ENCODE measurements around the gene EPB41L1. TPM values are rescaled to one million over a fixed set of nuclear protein-coding genes. Genes with fewer than 3 reads are reported as not detected.

The EPB41L1 gene
- polyA plus RNA-seq, 1 donor from 2014 or later = 38.2 TPM

DNA sequence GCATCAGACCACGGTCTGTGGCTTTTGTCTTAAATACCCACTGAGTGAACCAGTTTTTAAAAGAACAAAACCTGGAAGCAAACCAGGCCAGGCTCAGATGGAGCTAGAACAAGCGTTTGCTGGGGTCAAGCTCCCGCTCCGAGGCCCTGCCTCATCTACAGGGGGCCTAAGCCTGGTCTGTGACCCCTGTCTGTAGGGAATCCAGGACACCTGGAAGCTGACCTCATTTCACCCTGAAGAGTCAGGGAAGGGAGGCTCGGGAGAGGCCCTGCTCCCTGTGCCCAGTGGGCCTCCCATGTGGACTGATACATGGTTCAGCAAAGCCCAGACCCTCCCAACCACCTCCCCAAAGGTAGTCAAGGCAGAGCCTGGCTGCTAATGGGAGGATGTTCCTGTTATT lies 124.8 kb downstream of the EPB41L1 start:
- Histone ChIP-seq H4K20me1 (ENCODE audit: insufficient read depth) (no peaks in the 10 kb centered on the region), H3K4me2 (ENCODE audit: low read length) (no peak overlapping the region), H3K27ac (ENCODE audit: low read length) (no peak overlapping the region), H3K27me3 (ENCODE audit: insufficient read depth, low read depth, low read length) (no peaks in the 10 kb centered on the region), H3F3A (ENCODE audit: insufficient read depth, low read length, poor library complexity, severe bottlenecking) (no peaks in the 10 kb centered on the region), H3K9me2 (ENCODE audit: insufficient read depth, low read length) (no peaks in the 10 kb centered on the region), H3K9me3 (ENCODE audit: low read length) (no peaks in the 10 kb centered on the region), H2AFZ (ENCODE audit: low read depth, low read length) (no peak overlapping the region), H3K4me3 (ENCODE audit: low read length) (no peak overlapping the region), H3K36me3 (ENCODE audit: insufficient read depth, low read length) (no peaks in the 10 kb centered on the region), H3K79me2 (replicated peaks; ENCODE audit: insufficient read depth, low read length) (no peaks in the 10 kb centered on the region), H3K9ac (ENCODE audit: low read length) (no peak overlapping the region)
- TF ChIP-seq, protein P1, sequence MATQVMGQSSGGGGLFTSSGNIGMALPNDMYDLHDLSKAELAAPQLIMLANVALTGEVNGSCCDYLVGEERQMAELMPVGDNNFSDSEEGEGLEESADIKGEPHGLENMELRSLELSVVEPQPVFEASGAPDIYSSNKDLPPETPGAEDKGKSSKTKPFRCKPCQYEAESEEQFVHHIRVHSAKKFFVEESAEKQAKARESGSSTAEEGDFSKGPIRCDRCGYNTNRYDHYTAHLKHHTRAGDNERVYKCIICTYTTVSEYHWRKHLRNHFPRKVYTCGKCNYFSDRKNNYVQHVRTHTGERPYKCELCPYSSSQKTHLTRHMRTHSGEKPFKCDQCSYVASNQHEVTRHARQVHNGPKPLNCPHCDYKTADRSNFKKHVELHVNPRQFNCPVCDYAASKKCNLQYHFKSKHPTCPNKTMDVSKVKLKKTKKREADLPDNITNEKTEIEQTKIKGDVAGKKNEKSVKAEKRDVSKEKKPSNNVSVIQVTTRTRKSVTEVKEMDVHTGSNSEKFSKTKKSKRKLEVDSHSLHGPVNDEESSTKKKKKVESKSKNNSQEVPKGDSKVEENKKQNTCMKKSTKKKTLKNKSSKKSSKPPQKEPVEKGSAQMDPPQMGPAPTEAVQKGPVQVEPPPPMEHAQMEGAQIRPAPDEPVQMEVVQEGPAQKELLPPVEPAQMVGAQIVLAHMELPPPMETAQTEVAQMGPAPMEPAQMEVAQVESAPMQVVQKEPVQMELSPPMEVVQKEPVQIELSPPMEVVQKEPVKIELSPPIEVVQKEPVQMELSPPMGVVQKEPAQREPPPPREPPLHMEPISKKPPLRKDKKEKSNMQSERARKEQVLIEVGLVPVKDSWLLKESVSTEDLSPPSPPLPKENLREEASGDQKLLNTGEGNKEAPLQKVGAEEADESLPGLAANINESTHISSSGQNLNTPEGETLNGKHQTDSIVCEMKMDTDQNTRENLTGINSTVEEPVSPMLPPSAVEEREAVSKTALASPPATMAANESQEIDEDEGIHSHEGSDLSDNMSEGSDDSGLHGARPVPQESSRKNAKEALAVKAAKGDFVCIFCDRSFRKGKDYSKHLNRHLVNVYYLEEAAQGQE (IDR thresholded peaks at IDR 0.05; ENCODE audit: borderline replicate concordance) = no peak
- TF ChIP-seq EP300 (conservative IDR thresholded peaks at IDR 0.05; ENCODE audit: poor library complexity, severe bottlenecking) (no peak), TAF1 (IDR thresholded peaks at IDR 0.05; ENCODE audit: low read depth) (no peak)
- TF ChIP-seq, protein P2, sequence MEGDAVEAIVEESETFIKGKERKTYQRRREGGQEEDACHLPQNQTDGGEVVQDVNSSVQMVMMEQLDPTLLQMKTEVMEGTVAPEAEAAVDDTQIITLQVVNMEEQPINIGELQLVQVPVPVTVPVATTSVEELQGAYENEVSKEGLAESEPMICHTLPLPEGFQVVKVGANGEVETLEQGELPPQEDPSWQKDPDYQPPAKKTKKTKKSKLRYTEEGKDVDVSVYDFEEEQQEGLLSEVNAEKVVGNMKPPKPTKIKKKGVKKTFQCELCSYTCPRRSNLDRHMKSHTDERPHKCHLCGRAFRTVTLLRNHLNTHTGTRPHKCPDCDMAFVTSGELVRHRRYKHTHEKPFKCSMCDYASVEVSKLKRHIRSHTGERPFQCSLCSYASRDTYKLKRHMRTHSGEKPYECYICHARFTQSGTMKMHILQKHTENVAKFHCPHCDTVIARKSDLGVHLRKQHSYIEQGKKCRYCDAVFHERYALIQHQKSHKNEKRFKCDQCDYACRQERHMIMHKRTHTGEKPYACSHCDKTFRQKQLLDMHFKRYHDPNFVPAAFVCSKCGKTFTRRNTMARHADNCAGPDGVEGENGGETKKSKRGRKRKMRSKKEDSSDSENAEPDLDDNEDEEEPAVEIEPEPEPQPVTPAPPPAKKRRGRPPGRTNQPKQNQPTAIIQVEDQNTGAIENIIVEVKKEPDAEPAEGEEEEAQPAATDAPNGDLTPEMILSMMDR (IDR thresholded peaks at IDR 0.05; ENCODE audit: poor library complexity, severe bottlenecking) = no peak

DNA sequence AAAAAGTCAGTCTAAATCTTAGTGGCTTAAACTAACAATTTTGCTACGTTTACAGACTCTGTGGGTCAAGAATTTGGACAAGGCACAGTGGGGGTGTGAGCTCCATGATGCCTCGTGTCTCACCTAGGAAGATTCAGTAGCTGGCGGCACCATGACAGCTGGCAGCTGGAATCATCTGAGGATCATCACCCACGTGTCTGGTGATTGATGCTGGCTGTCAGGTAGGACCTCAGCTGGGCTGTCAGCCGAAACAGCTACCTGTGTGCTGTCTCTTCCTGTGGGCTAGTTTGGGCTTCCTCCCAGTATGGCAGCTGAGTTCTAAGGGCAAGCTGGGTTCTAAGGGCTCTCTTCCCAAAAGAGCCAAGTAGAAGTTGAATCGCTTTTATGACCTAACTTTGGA lies 125.2 kb downstream of the EPB41L1 start:
- Histone ChIP-seq H3K9me2 (ENCODE audit: insufficient read depth, low read length) (no peaks in the 10 kb centered on the region), H3K27me3 (ENCODE audit: insufficient read depth, low read depth, low read length) (no peaks in the 10 kb centered on the region), H3K9me3 (ENCODE audit: low read length) (no peaks in the 10 kb centered on the region), H3K79me2 (replicated peaks; ENCODE audit: insufficient read depth, low read length) (no peaks in the 10 kb centered on the region), H2AFZ (ENCODE audit: low read depth, low read length) (no peak overlapping the region), H3K4me3 (ENCODE audit: low read length) (no peak overlapping the region), H3K27ac (ENCODE audit: low read length) (no peak overlapping the region), H4K20me1 (ENCODE audit: insufficient read depth) (no peaks in the 10 kb centered on the region), H3K9ac (ENCODE audit: low read length) (no peak overlapping the region), H3K4me2 (ENCODE audit: low read length) (no peak overlapping the region), H3F3A (ENCODE audit: insufficient read depth, low read length, poor library complexity, severe bottlenecking) (no peaks in the 10 kb centered on the region), H3K36me3 (ENCODE audit: insufficient read depth, low read length) (no peaks in the 10 kb centered on the region)
- TF ChIP-seq, protein P1 (IDR thresholded peaks at IDR 0.05; ENCODE audit: borderline replicate concordance) = no peak
- TF ChIP-seq TAF1 (IDR thresholded peaks at IDR 0.05; ENCODE audit: low read depth) (no peak), RAD21 (conservative IDR thresholded peaks at IDR 0.05) (no peak), EP300 (conservative IDR thresholded peaks at IDR 0.05; ENCODE audit: poor library complexity, severe bottlenecking) (no peak), POLR2AphosphoS5 (IDR thresholded peaks at IDR 0.05) (no peak), MXI1 (conservative IDR thresholded peaks at IDR 0.05; ENCODE audit: poor library complexity, severe bottlenecking) (no peak), SMC3 (conservative IDR thresholded peaks at IDR 0.05; ENCODE audit: poor library complexity) (no peak), EZH2 (IDR thresholded peaks at IDR 0.05; ENCODE audit: borderline replicate concordance, insufficient read depth, low read length, poor library complexity, severe bottlenecking) (no peak)
- TF ChIP-seq, protein P2 (IDR thresholded peaks at IDR 0.05; ENCODE audit: poor library complexity, severe bottlenecking) = no peak
